SHP77 (cell line): ENCODE data around the gene MFF.

Source experiments
- DNase-seq, 2 experiments: peaks; one replicate each; lab custom pipeline; 2025; lab: John Stamatoyannopoulos, UW

Gene MFF, protein sequence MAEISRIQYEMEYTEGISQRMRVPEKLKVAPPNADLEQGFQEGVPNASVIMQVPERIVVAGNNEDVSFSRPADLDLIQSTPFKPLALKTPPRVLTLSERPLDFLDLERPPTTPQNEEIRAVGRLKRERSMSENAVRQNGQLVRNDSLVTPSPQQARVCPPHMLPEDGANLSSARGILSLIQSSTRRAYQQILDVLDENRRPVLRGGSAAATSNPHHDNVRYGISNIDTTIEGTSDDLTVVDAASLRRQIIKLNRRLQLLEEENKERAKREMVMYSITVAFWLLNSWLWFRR

DNA sequence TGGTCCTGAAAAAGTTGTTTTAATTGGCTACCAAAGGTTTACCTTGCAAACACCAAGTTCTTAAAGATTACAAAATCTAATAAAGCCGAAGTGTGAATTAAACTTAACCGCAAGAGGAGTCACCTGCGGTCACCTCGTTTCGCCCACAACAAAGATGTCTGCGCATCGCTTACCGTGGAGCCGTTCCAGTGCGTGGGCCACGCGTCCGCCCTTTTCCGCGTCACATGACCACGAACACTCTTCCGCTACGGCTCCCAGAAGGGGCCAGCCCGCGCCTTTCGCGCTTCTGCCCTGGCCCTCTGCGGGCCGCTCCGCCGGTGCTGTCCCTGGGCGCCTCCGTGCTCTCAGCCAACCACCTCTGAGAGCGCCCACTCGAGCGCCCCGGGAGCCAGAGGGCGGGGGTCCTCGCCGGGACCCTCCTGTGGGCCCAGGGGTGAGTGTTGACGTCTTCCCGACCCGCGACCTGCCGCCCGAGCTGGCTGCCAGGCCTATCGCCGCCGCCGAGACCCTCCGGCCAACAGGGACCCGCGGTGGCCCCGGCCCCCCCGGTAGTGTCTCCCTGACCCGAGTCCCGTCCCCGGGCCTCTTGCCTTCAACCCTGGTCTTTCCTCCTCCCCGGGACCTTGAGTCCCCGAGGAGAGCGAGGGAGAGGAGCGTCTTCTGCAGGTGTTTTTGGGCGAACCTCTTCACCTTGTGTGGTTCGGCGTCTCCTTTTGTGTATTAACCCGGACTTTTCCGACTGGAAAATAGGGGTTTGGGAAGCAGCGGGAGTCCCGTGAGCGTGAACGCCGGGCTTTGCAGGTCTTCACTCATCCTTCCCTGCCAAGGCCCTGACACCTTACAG lies at the start of gene MFF:
Gene MFF (plus strand): TSS at position 257 of the 844 bp plus-strand sequence. CDS start 5,415 bp downstream, outside the sequence.
- DNase-seq: peak; percentile 85 to 93

GRCh38 chr2:227280895-227281294 lies 44.2 kb upstream of the MFF start:
- no peak for DNase-seq

GRCh38 chr2:227285741-227286236 lies 39.3 kb upstream of the MFF start:
- DNase-seq: no peak

DNA sequence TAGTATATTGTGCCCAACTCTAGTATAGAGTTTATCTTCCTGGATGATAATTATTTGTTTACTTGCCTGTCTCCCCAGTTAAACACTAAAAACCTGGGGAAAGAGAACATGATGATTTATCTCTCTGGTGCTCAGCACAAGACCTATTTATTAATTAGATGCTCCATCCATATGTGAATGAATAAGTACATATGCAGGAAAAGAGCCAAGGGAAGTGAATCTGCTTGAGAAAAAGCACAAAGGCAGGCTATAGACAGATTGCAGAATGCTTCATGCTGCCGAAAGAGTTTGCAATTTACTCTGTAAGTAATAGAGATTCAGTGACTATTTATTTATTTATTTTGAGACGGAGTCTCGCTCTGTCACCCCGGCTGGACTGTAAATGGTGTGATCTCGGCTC lies 37.3 kb upstream of the MFF start:
- no peak for DNase-seq

GRCh38 chr2:227292314-227292713 lies 32.7 kb upstream of the MFF start:
- no peak for DNase-seq

DNA sequence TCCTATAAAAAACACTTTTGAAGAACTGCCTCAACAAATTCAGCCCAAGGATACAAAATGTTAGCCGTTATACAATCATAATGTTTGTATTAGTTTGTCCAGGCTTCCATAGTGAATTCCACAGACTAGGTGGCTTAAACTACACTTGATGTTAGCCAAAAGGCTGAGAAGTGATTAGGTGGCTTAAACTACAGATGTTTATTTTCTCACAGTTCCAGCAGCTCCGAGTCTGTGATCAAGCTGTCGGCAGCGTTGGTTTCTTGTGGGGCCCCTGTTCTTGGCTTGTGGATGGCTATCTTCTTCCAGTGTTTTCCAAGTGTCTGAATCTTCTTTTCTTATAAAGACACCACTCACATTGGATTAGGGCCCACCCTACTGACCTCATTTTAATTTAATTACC lies 31.5 kb upstream of the MFF start:
- no peak for DNase-seq

DNA sequence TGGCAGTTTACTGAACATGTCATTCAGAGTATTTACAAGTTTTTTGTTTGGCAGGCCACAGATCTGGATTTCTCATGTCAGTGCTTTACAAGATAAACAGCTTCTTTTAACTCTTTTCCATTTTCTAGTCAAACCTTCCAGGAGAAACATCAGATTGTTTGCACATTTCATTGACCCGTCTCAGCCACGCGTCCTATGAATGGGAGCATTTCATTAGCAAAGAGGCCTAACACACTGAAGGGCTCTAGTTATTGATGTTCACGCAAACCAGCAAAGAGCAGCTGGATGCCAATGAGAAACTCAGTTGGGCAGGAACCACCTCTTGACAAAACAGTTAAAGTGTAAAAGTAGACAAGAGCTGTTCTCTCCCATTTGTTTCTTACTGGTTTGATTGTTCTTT lies 29.2 kb upstream of the MFF start:
- DNase-seq: no peak

GRCh38 chr2:227296671-227297405 lies 28.2 kb upstream of the MFF start:
- no peak for DNase-seq

GRCh38 chr2:227301523-227301922 lies 23.5 kb upstream of the MFF start:
- DNase-seq: no peak

- no peak for DNase-seq
Observed at GRCh38 chr2:227308784-227309183, 16.3 kb upstream of the MFF start.

GRCh38 chr2:227310756-227311110 lies 14.3 kb upstream of the MFF start:
- DNase-seq: no peak

DNA sequence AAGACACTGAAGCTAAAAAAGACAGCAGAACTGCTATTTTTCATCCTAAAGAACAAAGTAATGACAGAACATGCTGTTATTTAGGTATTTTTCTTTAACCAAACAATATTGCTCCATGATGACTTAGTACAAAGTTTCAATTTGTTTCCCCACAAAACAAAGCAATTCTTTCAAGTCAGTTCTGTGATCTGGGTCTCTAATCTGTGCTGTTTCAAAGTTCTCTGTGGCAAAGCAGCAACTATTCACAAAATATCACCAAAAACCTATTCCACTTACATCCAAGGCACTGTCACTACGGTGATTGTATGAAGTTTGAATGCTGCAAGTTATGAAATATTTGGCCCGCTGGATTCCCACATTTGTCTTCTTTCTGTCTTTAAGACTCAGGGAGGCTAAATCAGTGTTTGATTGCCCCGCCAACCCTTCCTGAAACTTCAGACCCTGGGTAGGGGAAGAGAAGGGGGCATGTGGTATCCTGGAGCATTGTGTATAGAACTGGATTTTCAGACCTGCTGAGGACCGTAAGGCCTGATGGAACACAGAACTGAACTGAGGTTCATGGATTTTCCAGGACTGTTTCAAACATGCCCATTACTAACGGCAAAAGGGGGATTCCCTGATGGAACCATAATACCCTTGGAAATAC lies 13.1 kb upstream of the MFF start:
- no peak for DNase-seq

DNA sequence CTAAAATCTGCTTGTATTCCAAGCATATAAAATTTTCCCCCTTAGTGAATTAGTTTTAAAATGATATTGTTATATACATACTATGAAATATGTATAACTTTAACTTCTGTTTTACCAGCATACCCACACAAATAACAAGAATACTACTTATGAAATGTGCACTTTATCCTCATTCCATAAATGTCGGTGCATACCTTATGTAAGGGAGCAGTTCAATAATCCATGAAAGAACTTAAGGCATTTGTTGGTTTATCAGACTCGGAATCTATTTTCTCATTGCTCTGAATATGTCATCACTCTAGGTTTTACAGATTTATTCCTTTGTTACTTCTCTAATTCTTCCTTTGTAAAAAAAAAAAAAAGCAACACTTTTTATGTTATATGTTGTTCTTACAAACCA lies 12.5 kb upstream of the MFF start:
- no peak for DNase-seq

DNA sequence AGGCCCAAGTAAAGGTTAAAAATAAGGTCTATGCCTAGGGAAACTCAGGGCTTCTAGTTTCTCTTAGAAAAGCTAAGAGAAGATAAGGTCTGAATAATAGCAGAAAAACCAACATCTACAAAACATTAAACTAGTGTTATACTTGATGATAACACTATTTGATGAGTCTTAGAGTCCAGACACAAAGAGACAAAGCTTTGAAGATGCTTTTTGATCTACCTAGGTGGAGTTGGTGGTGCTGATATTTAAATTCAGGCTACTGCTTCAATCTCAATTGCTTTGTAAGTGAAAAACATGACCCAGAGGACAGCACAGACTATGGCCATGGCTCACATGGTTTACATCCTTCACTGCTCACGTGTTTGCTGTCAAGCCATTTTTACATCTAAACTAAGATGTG lies 11.7 kb upstream of the MFF start:
- no peak for DNase-seq

GRCh38 chr2:227317834-227318233 lies 7.2 kb upstream of the MFF start:
- no peak for DNase-seq

GRCh38 chr2:227320305-227321094 lies 4.6 kb upstream of the MFF start:
- no peak for DNase-seq

GRCh38 chr2:227322530-227323205 lies 2.4 kb upstream of the MFF start:
- no peak for DNase-seq

GRCh38 chr2:227323818-227324217 lies 1.2 kb upstream of the MFF start:
- DNase-seq: no peak

- peak; percentile 13 to 63 for DNase-seq
Observed at GRCh38 chr2:227324642-227324994, 433 bp upstream of the MFF start.

- peak; percentile 3 to 23 for DNase-seq
Observed at GRCh38 chr2:227325839-227326195, 766 bp downstream of the MFF start.

GRCh38 chr2:227326783-227327182 lies 1.7 kb downstream of the MFF start:
- DNase-seq: no peak
